Spinal cord (tissue), 10 donors: ENCODE measurements around the gene SH3RF3. TPM values are rescaled to one million over a fixed set of nuclear protein-coding genes. Genes with fewer than 3 reads are reported as not detected.

ENCODE experiments used
- DNase-seq, 6 donors: peaks; one replicate each; pipeline versions ENCODE4 v3.0.0 to v3.0.0-alpha.2; 2013 to 2015; ENCODE audit warnings: low spot score in 6 of 6, low read depth in 4 of 6
- H3K27ac ChIP-seq: one replicate; pipeline ENCODE4 v1.5.1; 2013; ENCODE audit warnings: low read depth, low read length, control low read depth
- H3K27me3 ChIP-seq: one replicate; pipeline ENCODE4 v1.6.1; 2013; ENCODE audit warnings: low read length; ENCODE audit not compliant: control insufficient read depth, insufficient read depth
- H3K36me3 ChIP-seq: one replicate; pipeline ENCODE4 v1.6.1; 2013; ENCODE audit warnings: low read length; ENCODE audit not compliant: control insufficient read depth, insufficient read depth
- H3K4me1 ChIP-seq: one replicate; pipeline ENCODE4 v1.6.1; 2013; ENCODE audit warnings: low read length; ENCODE audit not compliant: control insufficient read depth, insufficient read depth
- H3K4me3 ChIP-seq: one replicate; pipeline ENCODE4 v1.5.1; 2013; ENCODE audit warnings: low read depth, low read length, control low read depth
- H3K9me3 ChIP-seq: one replicate; pipeline ENCODE4 v1.6.1; 2013; ENCODE audit warnings: low read length; ENCODE audit not compliant: control insufficient read depth, insufficient read depth
- WGBS: methylation state at CpG from one replicate; pipeline ENCODE4 v1.1.5; 2013; ENCODE audit warnings: missing lambda C conversion rate; ENCODE audit not compliant: insufficient coverage; 5-methylcytosine and 5-hydroxymethylcytosine counted together
- polyA plus RNA-seq, 2 donors: library from polyadenylated mRNA; unstranded; fragments of 120-200 nt; gene quantifications; one replicate each; pipeline ENCODE4 v1.2.1, GENCODE V29; 2013; ENCODE audit not compliant: insufficient read length in 2 of 2
- total RNA-seq, 2 donors: library from RNA; depleted of rRNA in 1 of 2; stranded (reverse); fragments of 120-200 nt in 1 of 2; fragments of >200 nt in 1 of 2; gene quantifications; one replicate each; pipeline versions ENCODE4 v1.2.3 to v1.2.4, GENCODE V29; 2013 to 2014
- donor health status: healthy.

Gene SH3RF3
- total and polyA plus RNA-seq, 4 donors: 4.8 to 11.8 (median 7.8) TPM

GRCh38 chr2:109200616-109201464 is 71.8 kb downstream of the SH3RF3 start:
- DNase-seq: no peak
- Histone ChIP-seq H3K9me3 (no peaks in the 10 kb centered on the region), H3K27ac (no peak overlapping the region), H3K36me3 (no peaks in the 10 kb centered on the region), H3K27me3 (no peaks in the 10 kb centered on the region), H3K4me1 (peaks cover 37% of the 10 kb centered on the region), H3K4me3 (no peak overlapping the region)
- WGBS: 83% methylated on average over 10 of the region's 14 CpGs

- DNase-seq: peak in 2 of 6 donors; percentile 50 to 62
- H3K27me3 ChIP-seq: no peaks in the 10 kb centered on the region
- no peaks in the 10 kb centered on the region for H3K36me3 ChIP-seq
- H3K9me3 ChIP-seq: no peaks in the 10 kb centered on the region
- 36% methylated on average over 14 of the region's 21 CpGs for WGBS
- no peak overlapping the region for H3K27ac ChIP-seq
- peaks cover 34% of the 10 kb centered on the region for H3K4me1 ChIP-seq
- H3K4me3 ChIP-seq: no peak overlapping the region
Measured at GRCh38 chr2:109201465-109202327, 72.7 kb downstream of the SH3RF3 start.

DNA sequence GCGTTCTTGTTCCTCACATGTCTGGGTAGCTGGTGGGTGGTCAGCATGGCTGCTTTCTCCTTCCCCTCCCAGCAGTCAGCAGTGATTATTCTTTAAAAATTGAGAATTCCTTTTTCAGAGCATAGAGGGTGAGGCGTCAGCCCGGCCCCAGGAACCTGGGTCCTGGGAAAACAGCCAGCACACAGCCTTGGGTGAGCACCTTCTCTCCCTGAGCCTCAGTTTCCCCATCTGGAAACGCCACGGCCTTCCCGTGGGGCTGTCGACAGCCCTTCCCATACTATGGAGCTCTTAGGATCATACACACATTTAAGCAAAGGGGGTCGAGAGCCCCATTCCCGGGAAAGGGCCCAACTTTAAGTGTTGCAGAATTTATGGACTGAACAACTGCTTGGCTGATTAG is 73.5 kb downstream of the SH3RF3 start:
- 79% methylated on average over 8 of the region's 9 CpGs for WGBS
- H3K36me3 ChIP-seq: no peaks in the 10 kb centered on the region
- no peak overlapping the region for H3K27ac ChIP-seq
- no peak for DNase-seq
- H3K4me1 ChIP-seq: peaks cover 26% of the 10 kb centered on the region
- no peak overlapping the region for H3K4me3 ChIP-seq
- H3K27me3 ChIP-seq: no peaks in the 10 kb centered on the region
- H3K9me3 ChIP-seq: no peaks in the 10 kb centered on the region

- Histone ChIP-seq H3K36me3 (no peaks in the 10 kb centered on the region), H3K27ac (no peak overlapping the region), H3K4me1 (peaks cover 24% of the 10 kb centered on the region), H3K27me3 (no peaks in the 10 kb centered on the region), H3K9me3 (no peaks in the 10 kb centered on the region), H3K4me3 (no peak overlapping the region)
- 93% methylated on average over 22 of the region's 22 CpGs for WGBS
- no peak for DNase-seq
Measured at GRCh38 chr2:109203246-109204011, 74.4 kb downstream of the SH3RF3 start.

DNA sequence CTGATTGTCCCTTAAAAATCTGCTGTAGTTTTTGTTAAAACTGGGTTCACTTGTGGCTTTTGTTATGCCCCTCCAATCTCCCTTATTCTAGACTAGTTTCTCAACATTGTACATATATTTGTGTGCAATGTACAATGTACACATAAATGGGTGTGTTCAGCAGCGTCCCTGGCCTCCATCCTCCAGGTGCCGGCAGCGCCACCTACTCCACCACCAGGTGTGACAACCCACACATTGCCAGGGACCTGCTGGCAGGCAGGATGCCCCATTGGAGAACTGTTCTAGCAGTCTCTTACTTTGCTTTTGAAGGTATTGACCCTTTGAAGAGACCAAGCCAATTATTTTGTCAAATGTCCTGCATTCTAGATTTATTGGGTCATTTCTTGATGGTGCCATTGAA is 75.4 kb downstream of the SH3RF3 start:
- Histone ChIP-seq H3K27ac (no peak overlapping the region), H3K9me3 (no peaks in the 10 kb centered on the region), H3K27me3 (no peaks in the 10 kb centered on the region), H3K36me3 (no peaks in the 10 kb centered on the region), H3K4me3 (no peak overlapping the region), H3K4me1 (peaks cover 24% of the 10 kb centered on the region)
- WGBS: no CpG with 5 or more reads among the region's 3 CpGs
- DNase-seq: no peak

DNA sequence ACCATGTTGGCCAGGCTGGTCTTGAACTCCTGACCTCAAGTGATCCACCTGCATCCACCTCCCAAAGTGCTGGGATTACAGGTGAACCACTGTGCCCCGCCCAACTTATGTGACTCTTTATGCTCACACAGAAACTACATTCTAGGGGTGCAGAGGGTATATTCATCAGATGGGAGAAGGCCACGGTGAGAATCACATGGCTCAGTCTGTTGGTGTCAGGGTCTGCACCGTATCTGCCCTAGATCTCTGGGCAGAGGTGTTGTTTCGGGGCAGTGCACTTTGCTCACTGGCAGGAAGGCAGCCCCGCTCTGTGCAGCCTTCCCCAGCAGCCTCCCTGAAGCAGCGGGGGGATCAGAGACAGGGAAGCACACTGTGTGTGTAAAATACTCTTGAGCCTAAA is 76.4 kb downstream of the SH3RF3 start:
- no peaks in the 10 kb centered on the region for H3K9me3 ChIP-seq
- H3K4me1 ChIP-seq: peaks cover 24% of the 10 kb centered on the region
- no peak overlapping the region for H3K4me3 ChIP-seq
- H3K36me3 ChIP-seq: no peaks in the 10 kb centered on the region
- H3K27me3 ChIP-seq: no peaks in the 10 kb centered on the region
- H3K27ac ChIP-seq: no peak overlapping the region
- no peak for DNase-seq
- WGBS: 87% methylated on average over 6 of the region's 6 CpGs

GRCh38 chr2:109206569-109207146 is 77.7 kb downstream of the SH3RF3 start:
- DNase-seq: no peak
- Histone ChIP-seq H3K4me1 (peaks cover 23% of the 10 kb centered on the region), H3K4me3 (no peak overlapping the region), H3K27me3 (no peaks in the 10 kb centered on the region), H3K36me3 (no peaks in the 10 kb centered on the region), H3K27ac (no peak overlapping the region), H3K9me3 (no peaks in the 10 kb centered on the region)
- WGBS: 90% methylated on average over 1 of the region's 2 CpGs

DNA sequence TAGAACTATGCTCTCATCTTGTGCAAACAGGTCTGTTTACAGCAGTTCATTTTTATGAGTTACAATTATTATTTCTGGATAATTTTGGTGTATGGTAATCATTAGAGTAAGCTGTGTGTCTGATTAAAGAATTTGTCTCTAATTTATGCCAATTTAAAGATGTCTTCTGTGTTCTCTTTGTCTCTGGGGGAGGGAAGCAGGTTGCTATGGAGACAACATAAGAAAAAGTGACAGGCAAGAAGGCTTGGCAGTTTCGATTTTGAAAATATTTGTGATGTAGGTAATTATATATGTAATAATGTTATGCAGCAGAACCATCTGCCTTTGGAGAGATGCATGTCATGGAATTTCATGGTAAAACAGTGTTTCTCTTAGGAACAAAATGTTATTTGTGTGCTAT is 78.2 kb downstream of the SH3RF3 start:
- H3K4me1 ChIP-seq: peaks cover 19% of the 10 kb centered on the region
- H3K27ac ChIP-seq: no peak overlapping the region
- WGBS: no CpG with 5 or more reads among the region's 1 CpG
- no peak overlapping the region for H3K4me3 ChIP-seq
- H3K9me3 ChIP-seq: no peaks in the 10 kb centered on the region
- H3K27me3 ChIP-seq: no peaks in the 10 kb centered on the region
- H3K36me3 ChIP-seq: no peaks in the 10 kb centered on the region
- DNase-seq: peak in 2 of 6 donors; percentile 63 to 88
